Lower lobe of right lung (tissue), 2 donors: ENCODE results near the gene SCAMP5. TPM values are rescaled to one million over a fixed set of nuclear protein-coding genes. Genes with fewer than 3 reads are reported as not detected.

ENCODE experiments used
- ATAC-seq, 2 donors: fragments of 200-7000 bp; cut with Tn5 transposase; one replicate each; pipeline ENCODE4 v1.9.1; 2020 to 2022; ENCODE audit warnings: mild to moderate bottlenecking in 2 of 2, moderate library complexity in 2 of 2
- DNase-seq: peaks from one replicate; pipeline ENCODE4 v3.0.0-alpha.2; 2020
- H3K27ac ChIP-seq: fragments of 200-600 bp; one replicate; pipeline ENCODE4 v1.8.0; 2022
- H3K27me3 ChIP-seq: fragments of 200-600 bp; one replicate; pipeline ENCODE4 v1.8.0; 2022; ENCODE audit warnings: low read depth
- H3K36me3 ChIP-seq: fragments of 200-600 bp; one replicate; pipeline ENCODE4 v1.8.0; 2022; ENCODE audit warnings: mild to moderate bottlenecking
- H3K4me1 ChIP-seq: fragments of 200-600 bp; one replicate; pipeline ENCODE4 v1.8.0; 2022
- H3K4me3 ChIP-seq: fragments of 200-600 bp; one replicate; pipeline ENCODE4 v1.8.0; 2022; ENCODE audit warnings: mild to moderate bottlenecking
- H3K9me3 ChIP-seq: fragments of 200-600 bp; one replicate; pipeline ENCODE4 v1.8.0; 2022
- intact Hi-C: fragments of 100-400 bp; cut with DNase I; formaldehyde crosslinking; loops from one replicate; pipeline ENCODE4 v1.11.0; 2022
- total RNA-seq: library from RNA; stranded (reverse); fragmentation: NEBNext Ultra II Directional; extraction: Animal tissue kit (Norgen Biotek cat#: 25700); gene quantifications from one replicate; pipeline ENCODE4 v1.2.1, GENCODE V29; 2021
- TF ChIP-seq, protein P1 (sequence below): fragments of 200-600 bp; IDR thresholded peaks from one replicate; pipeline ENCODE4 v1.8.0; 2022; ENCODE audit warnings: antibody characterized with exemption, mild to moderate bottlenecking
- donor health status: DM: no; HTN: yes; CAD: no; lungs with severe emphysema.

Gene SCAMP5
- total RNA-seq, 1 donor from 2014 or later = 1.9 TPM

GRCh38 chr15:75030424-75030823 lies 35.1 kb downstream of the SCAMP5 start:
- TF ChIP-seq, protein P1, sequence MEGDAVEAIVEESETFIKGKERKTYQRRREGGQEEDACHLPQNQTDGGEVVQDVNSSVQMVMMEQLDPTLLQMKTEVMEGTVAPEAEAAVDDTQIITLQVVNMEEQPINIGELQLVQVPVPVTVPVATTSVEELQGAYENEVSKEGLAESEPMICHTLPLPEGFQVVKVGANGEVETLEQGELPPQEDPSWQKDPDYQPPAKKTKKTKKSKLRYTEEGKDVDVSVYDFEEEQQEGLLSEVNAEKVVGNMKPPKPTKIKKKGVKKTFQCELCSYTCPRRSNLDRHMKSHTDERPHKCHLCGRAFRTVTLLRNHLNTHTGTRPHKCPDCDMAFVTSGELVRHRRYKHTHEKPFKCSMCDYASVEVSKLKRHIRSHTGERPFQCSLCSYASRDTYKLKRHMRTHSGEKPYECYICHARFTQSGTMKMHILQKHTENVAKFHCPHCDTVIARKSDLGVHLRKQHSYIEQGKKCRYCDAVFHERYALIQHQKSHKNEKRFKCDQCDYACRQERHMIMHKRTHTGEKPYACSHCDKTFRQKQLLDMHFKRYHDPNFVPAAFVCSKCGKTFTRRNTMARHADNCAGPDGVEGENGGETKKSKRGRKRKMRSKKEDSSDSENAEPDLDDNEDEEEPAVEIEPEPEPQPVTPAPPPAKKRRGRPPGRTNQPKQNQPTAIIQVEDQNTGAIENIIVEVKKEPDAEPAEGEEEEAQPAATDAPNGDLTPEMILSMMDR = no peak
- Histone ChIP-seq H3K27ac (peak overlapping the region; percentile 77), H3K4me3 (no peak overlapping the region), H3K36me3 (no peaks in the 10 kb centered on the region), H3K4me1 (peaks cover 40% of the 10 kb centered on the region), H3K27me3 (no peaks in the 10 kb centered on the region), H3K9me3 (no peaks in the 10 kb centered on the region)
- ATAC-seq (no peak), DNase-seq (no peak)
- intact Hi-C loops = no loop called here

- peak overlapping the region; percentile 34 for H3K27ac ChIP-seq
- ATAC-seq (no peak), DNase-seq (no peak)
- no peaks in the 10 kb centered on the region for H3K9me3 ChIP-seq
- H3K4me3 ChIP-seq = no peak overlapping the region
- TF ChIP-seq, protein P1 = no peak
- no peaks in the 10 kb centered on the region for H3K27me3 ChIP-seq
- H3K36me3 ChIP-seq = no peaks in the 10 kb centered on the region
- H3K4me1 ChIP-seq = peaks cover 39% of the 10 kb centered on the region
- intact Hi-C loops = no loop called here
Observed at GRCh38 chr15:75031848-75032247, 36.5 kb downstream of the SCAMP5 start.

DNA sequence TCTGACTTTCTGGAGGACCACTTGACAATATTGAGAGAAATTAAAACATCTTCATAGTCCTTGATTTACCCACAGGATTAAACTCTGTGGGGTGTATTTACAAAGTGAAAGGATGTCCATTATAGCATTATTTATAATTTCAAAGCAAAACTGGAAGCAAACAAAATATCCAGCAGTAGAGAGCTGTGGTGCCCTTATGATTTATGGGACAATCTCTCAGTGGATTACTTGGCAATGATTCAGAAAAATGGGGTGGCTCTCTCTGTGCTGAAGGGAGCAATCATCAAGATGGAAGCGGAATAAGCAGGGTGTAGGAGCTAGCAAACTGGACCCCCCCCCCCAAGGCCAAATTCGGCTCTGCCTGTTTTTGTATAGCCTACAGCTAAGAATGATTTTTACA lies 37.0 kb downstream of the SCAMP5 start:
- Histone ChIP-seq H3K4me1 (peaks cover 39% of the 10 kb centered on the region), H3K27ac (peak overlapping the region; percentile 34)
- intact Hi-C loops = no loop called here

DNA sequence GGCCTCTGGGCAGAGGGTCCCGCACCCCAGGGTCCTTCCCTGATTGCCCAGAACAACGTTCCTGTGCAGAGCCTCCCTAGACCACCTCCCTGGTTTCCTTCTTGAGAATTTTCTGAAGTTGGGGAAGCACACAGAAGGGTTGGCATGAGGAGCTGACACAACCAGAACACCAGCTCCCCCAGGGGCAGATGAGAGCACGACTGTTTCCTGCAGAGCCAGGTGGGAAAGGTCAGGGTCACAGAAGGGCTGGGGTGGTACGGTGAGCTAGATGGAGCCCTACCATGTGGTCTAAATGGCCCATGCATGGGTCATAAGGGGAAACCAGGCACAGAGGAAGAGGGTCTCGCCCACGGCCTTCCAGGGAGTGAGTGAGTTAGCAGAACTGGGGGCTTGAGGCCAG lies 38.4 kb downstream of the SCAMP5 start:
- H3K36me3 ChIP-seq = no peaks in the 10 kb centered on the region
- DNase-seq (no peak), ATAC-seq (no peak)
- H3K9me3 ChIP-seq = no peaks in the 10 kb centered on the region
- intact Hi-C loops = no loop called here
- H3K4me3 ChIP-seq = no peak overlapping the region
- H3K27ac ChIP-seq = no peak overlapping the region
- peaks cover 37% of the 10 kb centered on the region for H3K4me1 ChIP-seq
- TF ChIP-seq, protein P1 = no peak
- no peaks in the 10 kb centered on the region for H3K27me3 ChIP-seq

More for the DNA sequence above, 37.0 kb downstream of the SCAMP5 start:
- DNase-seq (no peak), ATAC-seq (no peak)
- H3K4me3 ChIP-seq = no peak overlapping the region
- H3K27me3 ChIP-seq = no peaks in the 10 kb centered on the region
- H3K36me3 ChIP-seq = no peaks in the 10 kb centered on the region
- TF ChIP-seq, protein P1 = no peak
- H3K9me3 ChIP-seq = no peaks in the 10 kb centered on the region

DNA sequence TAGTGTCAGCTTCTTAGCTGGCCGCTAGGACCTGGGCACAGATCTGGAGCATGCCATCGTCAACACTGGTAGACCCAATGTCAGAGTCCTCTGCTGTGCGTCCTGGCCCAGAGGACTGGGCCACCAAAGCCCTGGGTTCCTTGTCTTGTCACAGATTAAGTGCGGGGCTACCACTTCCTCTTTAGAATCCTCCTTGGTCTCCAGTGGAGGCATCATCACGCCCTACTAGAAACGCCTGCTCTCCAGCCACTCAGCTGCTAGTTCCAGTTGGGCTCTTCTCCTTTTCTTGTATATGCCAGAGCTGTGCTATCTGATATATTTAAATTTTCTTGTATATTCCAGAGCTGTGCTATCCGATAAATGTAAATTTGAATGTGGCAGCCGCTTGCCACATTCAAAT lies 39.3 kb downstream of the SCAMP5 start:
- no peaks in the 10 kb centered on the region for H3K9me3 ChIP-seq
- no peak overlapping the region for H3K4me3 ChIP-seq
- H3K27ac ChIP-seq = no peak overlapping the region
- H3K36me3 ChIP-seq = no peaks in the 10 kb centered on the region
- intact Hi-C loops = no loop called here
- ATAC-seq (peak in 1 of 2 donors; percentile 48), DNase-seq (no peak)
- TF ChIP-seq, protein P1 = no peak
- peaks cover 34% of the 10 kb centered on the region for H3K4me1 ChIP-seq
- no peaks in the 10 kb centered on the region for H3K27me3 ChIP-seq

DNA sequence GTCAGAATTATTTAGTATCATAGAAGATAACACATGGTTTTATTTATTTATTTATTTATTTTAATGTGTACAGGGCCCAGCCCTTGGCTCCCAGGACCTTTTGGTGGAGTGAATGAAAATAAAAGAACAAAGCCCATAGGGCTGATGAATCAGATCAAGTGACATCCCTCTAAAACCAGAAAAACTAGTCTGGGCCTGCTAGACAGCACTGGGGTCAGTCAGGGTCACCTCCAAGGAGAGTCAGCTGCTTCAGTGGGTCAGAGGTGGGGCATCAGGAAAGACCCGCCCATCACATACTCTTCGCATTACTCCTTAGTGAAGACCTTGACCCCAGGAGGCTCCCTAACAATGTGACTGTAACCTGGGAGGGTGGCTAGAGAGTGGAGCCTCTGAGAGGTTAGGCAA lies 40.9 kb downstream of the SCAMP5 start:
- Histone ChIP-seq H3K9me3 (no peaks in the 10 kb centered on the region), H3K36me3 (no peaks in the 10 kb centered on the region), H3K4me1 (peaks cover 18% of the 10 kb centered on the region), H3K27ac (no peak overlapping the region), H3K27me3 (no peaks in the 10 kb centered on the region), H3K4me3 (no peak overlapping the region)
- intact Hi-C loops = no loop called here
- ATAC-seq (peak; percentile 58 to 66), DNase-seq (no peak)
- TF ChIP-seq, protein P1 = no peak
